ENCODE results near the gene SEC63.
"Not testable (repeated sequence)": the region's sequence is repeated elsewhere in the genome, so short reads cannot be mapped to it uniquely, and the experiment has no call there.

SEC63 gene

DNA sequence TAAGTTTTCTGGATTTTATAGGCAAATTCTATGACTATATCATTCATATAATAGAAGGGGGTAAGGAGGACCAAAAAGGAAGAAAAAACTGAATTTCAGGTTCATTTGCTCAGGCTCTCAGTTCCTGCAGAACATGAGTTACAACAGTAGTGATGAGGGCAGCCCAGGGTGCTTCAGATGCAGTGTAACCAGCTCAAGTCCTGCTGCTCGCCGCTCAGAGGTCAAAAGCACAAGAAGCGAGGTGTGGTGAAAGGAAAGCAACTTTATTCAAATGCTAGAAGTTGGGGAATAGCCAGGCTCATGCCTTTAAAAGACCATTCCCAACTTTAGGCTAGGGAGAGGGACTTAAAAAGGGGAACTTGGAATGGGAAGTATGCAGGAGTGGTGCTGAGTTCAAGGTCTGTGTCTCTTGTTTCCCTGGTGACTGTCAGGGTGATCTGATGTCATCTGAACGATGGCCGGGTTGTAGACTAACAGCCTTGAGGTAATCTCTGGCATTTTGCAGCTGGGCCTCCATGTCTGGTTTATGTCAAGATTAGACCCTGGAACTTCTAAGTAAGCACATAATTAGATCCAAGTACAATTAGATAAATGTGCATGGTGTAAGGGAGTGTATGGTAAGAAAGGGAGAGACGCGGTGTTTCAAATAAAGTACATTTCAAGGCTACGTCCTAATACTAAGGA is 14.5 kb upstream of the SEC63 start:
- no peak for DNase-seq

DNA sequence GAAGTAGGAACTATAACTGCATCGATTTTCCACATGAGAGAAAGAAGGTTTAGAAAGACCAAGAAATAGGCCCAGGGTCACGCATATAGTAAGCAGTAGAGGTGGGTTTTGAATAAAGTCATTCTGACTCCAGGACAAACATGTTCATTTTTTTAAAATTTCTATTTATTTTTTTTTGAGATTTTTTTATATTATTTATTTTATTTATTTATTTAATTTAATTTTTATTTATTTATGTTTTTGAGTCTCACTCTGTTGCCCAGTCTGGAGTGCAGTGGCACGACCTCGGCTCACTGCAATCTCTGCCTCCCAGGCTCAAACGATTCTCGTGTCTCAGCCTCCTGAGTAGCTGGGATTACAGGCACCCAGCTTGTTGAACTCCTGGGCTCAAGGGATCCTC is 13.2 kb upstream of the SEC63 start:
- no peak for DNase-seq

DNA sequence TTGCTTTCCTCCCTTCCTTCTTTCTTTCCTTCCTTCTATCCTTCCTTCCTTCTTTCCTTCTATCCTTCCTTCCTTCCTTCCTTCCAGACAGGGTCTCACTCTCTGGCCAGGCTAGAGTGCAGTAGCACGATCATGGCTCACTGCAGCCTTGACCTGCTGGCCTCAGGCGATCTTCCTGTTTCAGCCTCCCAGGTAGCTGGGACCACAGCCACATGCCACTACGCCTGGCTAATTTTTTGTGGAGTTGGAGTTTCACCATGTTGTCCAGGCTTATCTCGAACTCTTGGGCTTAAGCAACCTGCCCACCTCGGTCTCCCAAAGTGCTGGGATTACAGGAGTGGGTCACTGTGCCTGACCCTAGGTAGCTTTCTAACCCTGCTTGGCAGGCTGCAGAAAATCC is 12.2 kb upstream of the SEC63 start:
- no peak for DNase-seq

DNA sequence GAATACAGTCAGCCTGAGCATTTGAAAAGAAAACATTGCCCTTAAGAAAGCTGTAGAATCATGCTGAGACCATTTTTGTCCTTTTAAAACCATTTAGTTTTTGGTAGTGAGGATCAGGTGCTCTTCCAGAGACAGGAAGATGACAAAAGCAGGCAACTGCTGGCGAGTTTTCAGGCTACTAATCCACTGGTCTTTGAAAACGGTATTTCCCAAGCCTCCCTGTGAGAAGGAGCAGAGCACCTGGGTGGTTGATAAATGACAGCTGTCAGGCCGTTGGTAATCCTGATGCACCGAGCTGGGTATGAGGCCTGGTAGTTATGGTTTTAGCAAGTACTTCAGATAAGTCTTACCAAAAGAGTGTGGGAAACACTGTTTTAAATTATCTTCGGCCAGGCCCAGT is 10.1 kb upstream of the SEC63 start:
- DNase-seq = no peak

- no peak for DNase-seq
Measured at GRCh38 chr6:107965746-107966145, 7.7 kb upstream of the SEC63 start.

GRCh38 chr6:107962723-107963122 is 4.7 kb upstream of the SEC63 start:
- no peak for DNase-seq

- no peak for DNase-seq
Measured at GRCh38 chr6:107959392-107959791, 1.4 kb upstream of the SEC63 start.

DNA sequence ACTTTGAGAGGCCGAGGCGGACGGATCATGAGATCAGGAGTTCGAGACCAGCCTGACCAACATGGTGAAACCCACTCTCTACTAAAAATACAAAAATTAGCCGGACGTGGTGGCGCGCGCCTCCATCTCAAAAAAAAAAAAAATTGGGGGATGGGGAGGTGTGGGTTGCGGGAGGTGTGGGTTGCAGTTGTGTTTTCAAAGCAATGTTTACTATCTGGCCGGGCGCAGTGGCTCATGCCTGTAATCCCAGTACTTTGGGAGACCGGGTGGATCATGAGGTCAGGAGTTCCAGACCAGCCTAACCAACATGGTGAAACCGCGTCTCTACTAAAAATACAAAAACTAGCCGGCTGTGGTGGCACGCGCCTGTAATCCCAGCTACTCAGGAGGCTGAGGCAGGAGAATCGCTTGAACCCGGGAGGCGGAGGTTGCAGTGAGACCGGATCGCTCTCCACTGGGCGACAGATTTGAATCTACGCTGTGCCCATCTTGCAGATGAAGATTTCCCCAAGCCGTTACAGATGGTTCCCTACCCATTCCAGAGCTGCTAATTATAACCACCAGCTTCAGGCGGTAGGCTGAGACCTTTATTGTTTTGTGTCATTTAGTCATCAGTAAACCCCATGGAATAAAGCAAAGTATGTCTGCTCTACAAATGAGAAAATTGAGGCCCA is 818 bp upstream of the SEC63 start:
- not testable (repeated sequence) for DNase-seq

DNA sequence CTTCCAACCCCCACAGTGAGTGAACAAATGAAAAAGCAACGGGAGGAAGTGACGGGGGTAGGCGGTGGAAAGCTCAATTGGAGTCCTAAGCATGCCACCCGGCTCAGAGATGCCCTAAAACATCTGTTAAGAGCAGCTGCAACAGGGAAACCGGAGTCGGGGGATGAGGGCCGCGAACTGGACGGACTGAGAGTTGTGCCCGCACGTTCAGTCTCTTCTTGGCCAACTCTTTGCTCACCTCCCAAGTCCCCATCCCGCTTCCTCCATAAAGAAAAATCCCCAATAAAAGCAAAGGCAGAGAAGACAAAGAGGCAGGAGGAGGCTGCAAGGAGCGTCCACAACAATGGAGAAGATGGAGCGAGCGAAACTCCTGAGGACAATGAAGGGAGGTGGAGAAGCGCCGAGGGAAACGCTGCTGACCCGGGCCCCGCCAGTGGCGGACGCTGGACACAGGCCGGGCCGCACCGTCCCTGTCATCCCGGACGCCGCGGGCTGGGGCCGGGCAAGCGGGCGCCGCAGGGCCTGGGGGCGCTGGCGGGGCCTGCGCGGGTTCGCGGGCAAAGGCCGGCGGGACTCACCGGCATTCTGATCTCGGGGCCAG is 600 bp downstream of the SEC63 start:
- peak; percentile 30 for DNase-seq

GRCh38 chr6:107956586-107957307 is 1.3 kb downstream of the SEC63 start:
- peak; percentile 30 for DNase-seq

GRCh38 chr6:107956181-107956580 is 1.8 kb downstream of the SEC63 start:
- DNase-seq = no peak

DNA sequence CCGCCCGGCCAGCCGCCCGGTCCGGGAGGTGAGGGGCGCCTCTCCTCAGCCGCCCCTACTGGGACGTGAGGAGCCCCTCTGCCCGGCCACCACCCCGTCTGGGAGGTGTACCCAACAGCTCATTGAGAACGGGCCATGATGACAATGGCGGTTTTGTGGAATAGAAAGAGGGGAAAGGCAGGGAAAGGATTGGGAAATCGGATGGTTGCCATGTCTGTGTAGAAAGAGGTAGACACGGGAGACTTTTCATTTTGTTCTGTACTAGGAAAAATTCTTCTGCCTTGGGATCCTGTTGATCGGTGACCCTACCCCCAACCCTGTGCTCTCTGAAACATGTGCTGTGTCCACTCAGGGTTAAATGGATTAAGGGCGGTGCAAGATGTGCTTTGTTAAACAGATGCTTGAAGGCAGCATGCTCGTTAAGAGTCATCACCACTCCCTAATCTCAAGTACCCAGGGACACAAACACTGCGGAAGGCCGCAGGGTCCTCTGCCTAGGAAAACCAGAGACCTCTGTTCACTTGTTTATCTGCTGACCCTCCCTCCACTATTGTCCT is 4.1 kb downstream of the SEC63 start:
- DNase-seq = not testable (repeated sequence)

- DNase-seq = no peak
Measured at GRCh38 chr6:107943626-107944439, 14.2 kb downstream of the SEC63 start.

GRCh38 chr6:107942142-107942541 is 15.9 kb downstream of the SEC63 start:
- DNase-seq = no peak

- no peak for DNase-seq
Measured at GRCh38 chr6:107941627-107942026, 16.4 kb downstream of the SEC63 start.

- DNase-seq = no peak
Measured at GRCh38 chr6:107941199-107941598, 16.8 kb downstream of the SEC63 start.

GRCh38 chr6:107936910-107937292 is 21.1 kb downstream of the SEC63 start:
- not testable (repeated sequence) for DNase-seq

DNA sequence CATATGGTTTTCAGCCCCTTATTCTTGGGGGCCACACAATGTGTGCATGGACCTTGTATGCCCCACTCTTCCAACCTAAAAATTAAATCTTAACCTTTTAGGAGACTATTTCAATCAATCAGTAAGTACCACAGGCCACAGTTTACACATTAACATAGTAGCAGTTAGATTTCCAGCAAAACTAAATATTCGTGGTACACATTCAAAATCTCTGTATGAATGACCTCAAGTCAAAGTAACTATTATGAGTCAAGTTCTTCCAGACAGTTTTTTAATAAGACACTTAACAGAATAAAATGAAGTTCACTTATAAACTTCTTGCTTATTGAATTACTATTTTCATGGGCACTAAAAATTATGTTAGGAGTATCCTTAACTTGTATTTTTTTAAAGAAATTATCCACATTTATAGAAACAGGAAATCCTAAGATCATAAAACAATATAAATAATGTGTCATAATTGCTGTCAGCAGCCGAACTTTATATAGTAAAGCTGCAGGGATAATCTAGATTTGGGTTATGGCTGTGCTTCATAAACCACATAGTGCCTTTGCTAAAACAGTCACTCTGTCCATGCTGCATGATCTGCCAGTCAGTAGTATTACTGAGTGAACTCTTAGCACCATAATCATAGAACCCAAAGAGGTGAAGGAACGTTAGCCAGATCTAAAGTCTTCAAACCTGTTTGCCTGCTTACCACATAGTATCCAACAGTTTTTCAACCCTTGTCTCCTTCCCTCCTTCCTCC is 21.7 kb downstream of the SEC63 start:
- no peak for DNase-seq

- not testable (repeated sequence) for DNase-seq
Measured at GRCh38 chr6:107934229-107934628, 23.8 kb downstream of the SEC63 start.

DNA sequence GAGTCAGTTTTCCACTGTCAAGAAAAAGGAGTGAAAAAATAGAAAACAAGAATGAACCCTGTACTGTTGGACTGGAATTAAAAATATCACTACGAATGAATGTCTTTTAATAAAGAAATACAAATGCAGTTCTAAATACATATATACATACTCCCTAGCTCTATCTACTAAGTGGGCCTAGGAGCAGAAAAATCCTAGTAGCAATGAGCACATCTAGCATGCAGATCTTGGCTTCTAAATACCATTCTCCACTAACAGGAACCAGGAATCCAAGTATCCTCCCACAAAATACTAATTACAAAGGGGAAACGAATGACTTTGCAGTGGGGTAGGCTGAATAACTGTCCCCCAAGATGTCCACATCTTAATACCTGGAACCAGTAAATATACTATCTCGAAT is 25.4 kb downstream of the SEC63 start:
- DNase-seq = no peak

- no peak for DNase-seq
Measured at GRCh38 chr6:107931894-107932293, 26.1 kb downstream of the SEC63 start.

DNA sequence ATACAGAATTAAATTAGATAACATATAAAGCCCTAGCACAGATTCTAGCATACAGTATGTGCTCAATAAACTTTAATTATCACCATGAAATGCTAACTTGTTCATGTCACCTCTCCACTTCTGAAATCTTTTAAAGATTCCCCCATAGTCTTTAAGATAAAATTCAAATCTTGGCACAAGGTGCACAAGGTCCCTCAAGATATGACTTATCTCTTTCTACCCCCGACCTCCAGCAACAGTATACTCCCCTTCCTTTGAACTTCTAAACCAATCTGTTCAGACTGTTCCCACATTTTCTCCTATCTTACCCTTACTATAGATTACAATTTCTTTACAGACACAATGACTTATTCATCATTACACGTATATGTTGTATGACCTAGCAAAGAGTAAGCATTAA is 29.0 kb downstream of the SEC63 start:
- no peak for DNase-seq

All from KG1 (cell line).